RWPE2 (cell line): ENCODE measurements around the gene HDHD2.
"Not testable (repeated sequence)": the region's sequence is repeated elsewhere in the genome, so short reads cannot be mapped to it uniquely, and the experiment has no call there.

Experiments used
- ATAC-seq: fragments of 200-7000 bp; cut with Tn5 transposase; 3 replicates; pipeline ENCODE4 v1.9.1; 2021; ENCODE audit warnings: low read depth
- DNase-seq: peaks from one replicate; pipeline ENCODE4 v3.0.0-alpha.2; 2020; ENCODE audit warnings: low spot score
- H3K27ac ChIP-seq: fragments of 450-650 bp; 2 replicates; pipeline ENCODE4 v1.5.1; 2017; ENCODE audit warnings: mild to moderate bottlenecking; ENCODE audit not compliant: poor library complexity, severe bottlenecking
- H3K27me3 ChIP-seq: fragments of 250-450 bp; sonication (Bioruptor Pico); 2 replicates; pipeline ENCODE4 v1.5.1; 2021; ENCODE audit warnings: mild to moderate bottlenecking, moderate library complexity; ENCODE audit not compliant: insufficient read depth, poor library complexity, severe bottlenecking
- H3K36me3 ChIP-seq: fragments of 250-450 bp; sonication (Bioruptor Pico); 2 replicates; pipeline ENCODE4 v1.5.1; 2020; ENCODE audit warnings: low read depth, mild to moderate bottlenecking, moderate library complexity
- H3K4me1 ChIP-seq: fragments of 250-450 bp; sonication (Bioruptor Pico); 2 replicates; pipeline ENCODE4 v1.5.1; 2021; ENCODE audit warnings: mild to moderate bottlenecking, moderate library complexity; ENCODE audit not compliant: insufficient read depth, poor library complexity, severe bottlenecking
- H3K4me3 ChIP-seq: fragments of 250-450 bp; sonication (Bioruptor Pico); 2 replicates; pipeline ENCODE4 v1.5.1; 2021; ENCODE audit warnings: mild to moderate bottlenecking, moderate library complexity; ENCODE audit not compliant: severe bottlenecking
- H3K9me3 ChIP-seq: fragments of 250-450 bp; sonication (Bioruptor Pico); 2 replicates; pipeline ENCODE4 v1.5.1; 2021; ENCODE audit warnings: mild to moderate bottlenecking, moderate library complexity; ENCODE audit not compliant: severe bottlenecking
- TF ChIP-seq, protein P1 (sequence below): fragments of 450-650 bp; IDR thresholded peaks from one replicate; pipeline ENCODE4 v1.5.1; 2017; ENCODE audit warnings: mild to moderate bottlenecking, moderate library complexity; ENCODE audit not compliant: poor library complexity, severe bottlenecking

HDHD2 gene

GRCh38 chr18:47163241-47163640 is 12.9 kb upstream of the HDHD2 start:
- H3K4me3 ChIP-seq = no peak overlapping the region
- no peak overlapping the region for H3K27ac ChIP-seq
- no peak for DNase-seq
- TF ChIP-seq, protein P1, sequence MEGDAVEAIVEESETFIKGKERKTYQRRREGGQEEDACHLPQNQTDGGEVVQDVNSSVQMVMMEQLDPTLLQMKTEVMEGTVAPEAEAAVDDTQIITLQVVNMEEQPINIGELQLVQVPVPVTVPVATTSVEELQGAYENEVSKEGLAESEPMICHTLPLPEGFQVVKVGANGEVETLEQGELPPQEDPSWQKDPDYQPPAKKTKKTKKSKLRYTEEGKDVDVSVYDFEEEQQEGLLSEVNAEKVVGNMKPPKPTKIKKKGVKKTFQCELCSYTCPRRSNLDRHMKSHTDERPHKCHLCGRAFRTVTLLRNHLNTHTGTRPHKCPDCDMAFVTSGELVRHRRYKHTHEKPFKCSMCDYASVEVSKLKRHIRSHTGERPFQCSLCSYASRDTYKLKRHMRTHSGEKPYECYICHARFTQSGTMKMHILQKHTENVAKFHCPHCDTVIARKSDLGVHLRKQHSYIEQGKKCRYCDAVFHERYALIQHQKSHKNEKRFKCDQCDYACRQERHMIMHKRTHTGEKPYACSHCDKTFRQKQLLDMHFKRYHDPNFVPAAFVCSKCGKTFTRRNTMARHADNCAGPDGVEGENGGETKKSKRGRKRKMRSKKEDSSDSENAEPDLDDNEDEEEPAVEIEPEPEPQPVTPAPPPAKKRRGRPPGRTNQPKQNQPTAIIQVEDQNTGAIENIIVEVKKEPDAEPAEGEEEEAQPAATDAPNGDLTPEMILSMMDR = no peak
- H3K27me3 ChIP-seq = no peaks in the 10 kb centered on the region
- H3K9me3 ChIP-seq = no peaks in the 10 kb centered on the region
- peaks cover 13% of the 10 kb centered on the region for H3K4me1 ChIP-seq
- peaks cover 3% of the 10 kb centered on the region for H3K36me3 ChIP-seq
- ATAC-seq = peak; percentile 99

DNA sequence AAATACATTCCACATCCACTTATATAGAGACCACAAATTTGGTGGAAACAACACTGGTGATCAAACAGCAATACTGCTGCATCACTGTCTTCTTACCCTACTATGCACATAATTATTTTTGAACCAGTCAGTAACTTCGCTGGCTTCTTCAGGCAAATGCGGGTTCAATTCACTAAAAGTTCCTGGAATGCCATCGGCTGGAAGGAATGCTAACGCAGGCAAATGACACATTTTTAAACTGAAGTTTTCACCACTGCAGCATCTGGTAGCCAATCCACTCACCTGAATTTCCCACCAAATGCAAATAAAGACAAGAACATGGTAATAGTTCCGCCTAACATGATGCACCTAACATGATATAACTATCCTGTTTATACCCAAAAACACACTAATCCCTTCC is 10.0 kb upstream of the HDHD2 start:
- peaks cover 13% of the 10 kb centered on the region for H3K36me3 ChIP-seq
- H3K4me3 ChIP-seq = no peak overlapping the region
- TF ChIP-seq, protein P1 = no peak
- DNase-seq (no peak), ATAC-seq (no peak)
- H3K9me3 ChIP-seq = no peaks in the 10 kb centered on the region
- peaks cover 13% of the 10 kb centered on the region for H3K4me1 ChIP-seq
- H3K27me3 ChIP-seq = no peaks in the 10 kb centered on the region
- no peak overlapping the region for H3K27ac ChIP-seq

- H3K27me3 ChIP-seq, H3K4me1 ChIP-seq, H3K4me3 ChIP-seq, ATAC-seq, DNase-seq, H3K27ac ChIP-seq, H3K9me3 ChIP-seq: not testable (repeated sequence)
- peaks cover 17% of the 10 kb centered on the region for H3K36me3 ChIP-seq
Measured at GRCh38 chr18:47158404-47158803, 8.1 kb upstream of the HDHD2 start.

DNA sequence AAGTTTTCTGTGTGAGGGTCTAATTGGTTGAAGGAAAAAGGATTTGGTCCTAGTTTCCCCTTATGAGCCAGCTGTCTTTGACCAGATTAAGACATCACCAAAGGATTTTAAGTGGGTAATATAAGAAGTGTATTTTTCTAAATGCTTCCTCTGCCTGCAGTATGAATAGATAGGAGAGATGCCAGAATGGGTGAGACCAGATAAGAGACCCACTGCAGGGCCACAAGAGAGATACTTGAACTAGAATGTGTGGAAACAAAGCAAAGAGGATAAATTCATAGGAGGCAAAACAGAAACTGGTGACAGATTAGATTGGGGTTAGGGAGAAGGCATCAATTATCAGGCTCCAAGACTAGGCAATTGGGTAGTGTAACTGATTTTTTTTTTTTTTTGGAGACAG is 1.1 kb upstream of the HDHD2 start:
- DNase-seq (no peak), ATAC-seq (no peak)
- H3K9me3 ChIP-seq = no peaks in the 10 kb centered on the region
- no peak overlapping the region for H3K27ac ChIP-seq
- H3K36me3 ChIP-seq = peaks cover 14% of the 10 kb centered on the region
- H3K4me1 ChIP-seq = peaks cover 4% of the 10 kb centered on the region
- H3K4me3 ChIP-seq = peak overlapping the region; percentile 56
- TF ChIP-seq, protein P1 = no peak
- H3K27me3 ChIP-seq = no peaks in the 10 kb centered on the region

- DNase-seq = no peak
Measured at GRCh38 chr18:47150824-47151366, 595 bp upstream of the HDHD2 start.

More at GRCh38 chr18:47150824-47151366, 595 bp upstream of the HDHD2 start:
- H3K36me3 ChIP-seq = peaks cover 11% of the 10 kb centered on the region
- peak overlapping the region; percentile 55 for H3K27ac ChIP-seq
- TF ChIP-seq, protein P1 = no peak
- H3K4me3 ChIP-seq = peak overlapping the region; percentile 56
- peaks cover 4% of the 10 kb centered on the region for H3K4me1 ChIP-seq
- peak; percentile 37 for ATAC-seq
- H3K27me3 ChIP-seq = no peaks in the 10 kb centered on the region
- H3K9me3 ChIP-seq = no peaks in the 10 kb centered on the region
